A673 (cell line): ENCODE data around the gene CAPN5. TPM values are rescaled to one million over a fixed set of nuclear protein-coding genes. Genes with fewer than 3 reads are reported as not detected.
A peak's percentile ranks its signal among the peaks of the same experiment; 100 is the strongest.

Source experiments
- BruUV-seq: library from RNA; stranded (reverse); fragments of 400-500 nt; replicated peaks from 2 replicates; lab custom pipeline; 2021; lab: Mats Ljungman, UMichigan
- CTCF ChIA-PET: fragments of 300-600 bp; sonication (Branson Sonifier 250); formaldehyde crosslinking; loops from one replicate; lab custom pipeline; 2022; ENCODE audit warnings: antibody characterized with exemption; lab: Charles Lee
- POLR2A ChIA-PET: fragments of 300-600 bp; sonication (Branson Sonifier 250); formaldehyde crosslinking; loops from one replicate; lab custom pipeline; 2022; ENCODE audit warnings: antibody characterized with exemption; ENCODE audit not compliant: low non-redundant PET; lab: Charles Lee
- DNase-seq: peaks from one replicate; pipeline ENCODE4 v3.0.0-alpha.2; 2015; ENCODE audit warnings: low spot score
- H3K27ac ChIP-seq: fragments of 200-600 bp; sonication (generic); 2 replicates; pipeline ENCODE4 v1.5.1; 2016; ENCODE audit warnings: mixed run types, low read depth, mild to moderate bottlenecking, mixed read lengths, antibody characterized with exemption, low read length; ENCODE audit not compliant: poor library complexity, severe bottlenecking
- H3K27me3 ChIP-seq: fragments of 200-600 bp; sonication (generic); replicated peaks from 2 replicates; pipeline ENCODE4 v1.6.1; 2017; ENCODE audit warnings: mixed run types, low read depth, mild to moderate bottlenecking, mixed read lengths, antibody characterized with exemption, low read length; ENCODE audit not compliant: insufficient read depth, poor library complexity
- H3K36me3 ChIP-seq: fragments of 200-600 bp; sonication (generic); 2 replicates; pipeline ENCODE4 v1.6.1; 2016; ENCODE audit warnings: mixed run types, mild to moderate bottlenecking, mixed read lengths, antibody characterized with exemption, low read length; ENCODE audit not compliant: insufficient read depth, poor library complexity, severe bottlenecking
- H3K4me1 ChIP-seq: fragments of 200-600 bp; sonication (generic); 2 replicates; pipeline ENCODE4 v1.6.1; 2017; ENCODE audit warnings: mixed run types, mild to moderate bottlenecking, mixed read lengths, antibody characterized with exemption, low read length; ENCODE audit not compliant: insufficient read depth, poor library complexity, severe bottlenecking
- H3K4me3 ChIP-seq: fragments of 200-600 bp; sonication (generic); 2 replicates; pipeline ENCODE4 v1.5.1; 2016; ENCODE audit warnings: low read depth, mixed run types, mild to moderate bottlenecking, mixed read lengths, low read length; ENCODE audit not compliant: poor library complexity, severe bottlenecking
- H3K9me3 ChIP-seq: fragments of 200-600 bp; sonication (generic); 2 replicates; pipeline ENCODE4 v1.6.1; 2016; ENCODE audit warnings: mixed run types, low read depth, mild to moderate bottlenecking, mixed read lengths, antibody characterized with exemption, low read length; ENCODE audit not compliant: poor library complexity, severe bottlenecking
- CTCF ChIP-seq: fragments of 300-800, 200-600 bp; sonication (generic); conservative IDR thresholded peaks from 2 replicates; pipeline ENCODE4 v1.5.1; 2017; ENCODE audit warnings: low read depth, mild to moderate bottlenecking, antibody characterized with exemption, low read length, moderate library complexity, mixed read lengths
- EZH2 ChIP-seq: fragments of 200-600 bp; sonication (generic); IDR thresholded peaks from 2 replicates; pipeline ENCODE4 v1.6.1; 2017; ENCODE audit warnings: borderline replicate concordance, low read depth, mild to moderate bottlenecking, mixed read lengths, antibody characterized with exemption, low read length; ENCODE audit not compliant: poor library complexity, severe bottlenecking
- intact Hi-C: fragments of 100-400 bp; cut with micrococcal nuclease; formaldehyde crosslinking; loops from one replicate; pipeline ENCODE4 v1.10.0; 2022; ENCODE audit not compliant: unreplicated experiment
- total RNA-seq: library from RNA; stranded (reverse); gene quantifications from 2 replicates; pipeline ENCODE4 v1.2.3, GENCODE V29; 2021

Gene CAPN5
- total RNA-seq, 1 experiment from 2014 or later: 4.3 TPM

GRCh38 chr11:77114089-77114463, 47.3 kb downstream of the CAPN5 start:
- Histone ChIP-seq H3K36me3 (no peaks in the 10 kb centered on the region), H3K27ac (no peak overlapping the region), H3K4me1 (no peaks in the 10 kb centered on the region), H3K9me3 (no peaks in the 10 kb centered on the region), H3K27me3 (no peaks in the 10 kb centered on the region), H3K4me3 (no peak overlapping the region)
- POLR2A ChIA-PET: no interaction called here
- intact Hi-C loops: no loop called here
- CTCF ChIA-PET: no interaction called here
- no peak for TF ChIP-seq CTCF
- no peak for TF ChIP-seq EZH2
- DNase-seq: no peak
- BruUV-seq: no TSS peak

- ChIA-PET CTCF (interaction anchor here (0.6 to 1.7 kb wide), 3 partner anchors 12 to 68 kb away, joined by 3 to 11 read pairs (median 5); no protein-coding TSS in a partner anchor), POLR2A (no interaction called here)
- Histone ChIP-seq H3K4me3 (no peak overlapping the region), H3K36me3 (no peaks in the 10 kb centered on the region), H3K27me3 (no peaks in the 10 kb centered on the region), H3K9me3 (no peaks in the 10 kb centered on the region), H3K27ac (no peak overlapping the region), H3K4me1 (no peaks in the 10 kb centered on the region)
- no TSS peak for BruUV-seq
- TF ChIP-seq EZH2: no peak
- 0 out of 2 replicates have a peak, but pooled peaks have one; percentile 24 for TF ChIP-seq CTCF
- DNase-seq: no peak
- intact Hi-C loops: no loop called here
These were observed 48.4 kb downstream of the CAPN5 start for GRCh38 chr11:77115181-77115611.

- Histone ChIP-seq H3K4me1 (no peaks in the 10 kb centered on the region), H3K27ac (no peak overlapping the region), H3K36me3 (no peaks in the 10 kb centered on the region), H3K4me3 (no peak overlapping the region), H3K9me3 (no peaks in the 10 kb centered on the region), H3K27me3 (no peaks in the 10 kb centered on the region)
- TF ChIP-seq EZH2: no peak
- TF ChIP-seq CTCF: no peak
- no peak for DNase-seq
- BruUV-seq: no TSS peak
- ChIA-PET CTCF (interaction anchor here (1.7 kb wide), 1 partner anchor 11 kb away, joined by 5 read pairs; no protein-coding TSS in a partner anchor), POLR2A (no interaction called here)
- intact Hi-C loops: no loop called here
These were observed 49.2 kb downstream of the CAPN5 start for GRCh38 chr11:77115956-77116355.
